WERI-Rb-1 (cell line): Measurements from ENCODE around the gene PDP2.

Source experiments
- DNase-seq: peaks from one replicate; pipeline ENCODE4 v3.0.0-alpha.2; 2020
- H3K27ac ChIP-seq: fragments of 250-450 bp; sonication (Bioruptor Pico); 2 replicates; pipeline ENCODE4 v1.5.1; 2020; ENCODE audit warnings: mild to moderate bottlenecking, moderate library complexity
- H3K27me3 ChIP-seq: fragments of 250-450 bp; sonication (Bioruptor Pico); 2 replicates; pipeline ENCODE4 v1.5.1; 2021; ENCODE audit warnings: mild to moderate bottlenecking, low read depth, moderate library complexity; ENCODE audit not compliant: insufficient read depth, severe bottlenecking
- H3K36me3 ChIP-seq: fragments of 250-450 bp; sonication (Bioruptor Pico); 2 replicates; pipeline ENCODE4 v1.5.1; 2020; ENCODE audit warnings: mild to moderate bottlenecking, moderate library complexity
- H3K4me3 ChIP-seq: 2 replicates; pipeline ENCODE4 v1.5.1; 2011; ENCODE audit warnings: low read depth, mild to moderate bottlenecking, control low read depth, low read length
- H3K9me3 ChIP-seq: fragments of 250-450 bp; sonication (Bioruptor Pico); 2 replicates; pipeline ENCODE4 v1.5.1; 2021; ENCODE audit warnings: mild to moderate bottlenecking, moderate library complexity; ENCODE audit not compliant: severe bottlenecking
- TF ChIP-seq, protein P1 (sequence below): IDR thresholded peaks from 2 replicates; pipeline ENCODE4 v1.5.1; 2011; ENCODE audit warnings: low read depth, mild to moderate bottlenecking, control low read depth, inconsistent platforms, low read length

The PDP2 gene

GRCh38 chr16:66906916-66907836, 26.9 kb downstream of the PDP2 start:
- Histone ChIP-seq H3K36me3 (no peaks in the 10 kb centered on the region), H3K27me3 (no peaks in the 10 kb centered on the region), H3K9me3 (no peaks in the 10 kb centered on the region), H3K27ac (peak overlapping the region; percentile 63), H3K4me3 (no peak overlapping the region)
- peak; percentile 87 for DNase-seq
- TF ChIP-seq, protein P1, sequence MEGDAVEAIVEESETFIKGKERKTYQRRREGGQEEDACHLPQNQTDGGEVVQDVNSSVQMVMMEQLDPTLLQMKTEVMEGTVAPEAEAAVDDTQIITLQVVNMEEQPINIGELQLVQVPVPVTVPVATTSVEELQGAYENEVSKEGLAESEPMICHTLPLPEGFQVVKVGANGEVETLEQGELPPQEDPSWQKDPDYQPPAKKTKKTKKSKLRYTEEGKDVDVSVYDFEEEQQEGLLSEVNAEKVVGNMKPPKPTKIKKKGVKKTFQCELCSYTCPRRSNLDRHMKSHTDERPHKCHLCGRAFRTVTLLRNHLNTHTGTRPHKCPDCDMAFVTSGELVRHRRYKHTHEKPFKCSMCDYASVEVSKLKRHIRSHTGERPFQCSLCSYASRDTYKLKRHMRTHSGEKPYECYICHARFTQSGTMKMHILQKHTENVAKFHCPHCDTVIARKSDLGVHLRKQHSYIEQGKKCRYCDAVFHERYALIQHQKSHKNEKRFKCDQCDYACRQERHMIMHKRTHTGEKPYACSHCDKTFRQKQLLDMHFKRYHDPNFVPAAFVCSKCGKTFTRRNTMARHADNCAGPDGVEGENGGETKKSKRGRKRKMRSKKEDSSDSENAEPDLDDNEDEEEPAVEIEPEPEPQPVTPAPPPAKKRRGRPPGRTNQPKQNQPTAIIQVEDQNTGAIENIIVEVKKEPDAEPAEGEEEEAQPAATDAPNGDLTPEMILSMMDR: no peak

DNA sequence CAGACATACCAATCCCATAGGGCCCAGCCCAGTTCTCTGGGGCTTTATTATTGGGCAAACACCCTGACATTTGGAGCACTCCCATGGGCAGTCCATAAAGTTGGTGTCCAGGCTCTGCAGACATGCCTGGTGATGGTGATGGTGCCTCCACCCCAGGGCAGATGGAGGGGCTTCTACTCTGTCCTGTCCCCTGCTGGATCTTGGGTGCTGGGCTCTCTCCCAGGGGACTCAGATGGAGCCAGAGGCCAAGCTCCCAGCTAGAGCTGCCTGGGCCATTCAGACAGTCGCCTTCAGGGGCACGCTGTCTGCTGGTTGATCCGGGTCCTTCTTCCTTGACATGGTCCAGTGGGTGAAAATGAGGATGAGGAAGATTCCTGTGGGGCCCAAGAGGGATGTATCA, 27.8 kb downstream of the PDP2 start:
- Histone ChIP-seq H3K9me3 (no peaks in the 10 kb centered on the region), H3K27me3 (no peaks in the 10 kb centered on the region), H3K36me3 (no peaks in the 10 kb centered on the region), H3K27ac (no peak overlapping the region), H3K4me3 (no peak overlapping the region)
- DNase-seq: no peak
- TF ChIP-seq, protein P1: no peak

DNA sequence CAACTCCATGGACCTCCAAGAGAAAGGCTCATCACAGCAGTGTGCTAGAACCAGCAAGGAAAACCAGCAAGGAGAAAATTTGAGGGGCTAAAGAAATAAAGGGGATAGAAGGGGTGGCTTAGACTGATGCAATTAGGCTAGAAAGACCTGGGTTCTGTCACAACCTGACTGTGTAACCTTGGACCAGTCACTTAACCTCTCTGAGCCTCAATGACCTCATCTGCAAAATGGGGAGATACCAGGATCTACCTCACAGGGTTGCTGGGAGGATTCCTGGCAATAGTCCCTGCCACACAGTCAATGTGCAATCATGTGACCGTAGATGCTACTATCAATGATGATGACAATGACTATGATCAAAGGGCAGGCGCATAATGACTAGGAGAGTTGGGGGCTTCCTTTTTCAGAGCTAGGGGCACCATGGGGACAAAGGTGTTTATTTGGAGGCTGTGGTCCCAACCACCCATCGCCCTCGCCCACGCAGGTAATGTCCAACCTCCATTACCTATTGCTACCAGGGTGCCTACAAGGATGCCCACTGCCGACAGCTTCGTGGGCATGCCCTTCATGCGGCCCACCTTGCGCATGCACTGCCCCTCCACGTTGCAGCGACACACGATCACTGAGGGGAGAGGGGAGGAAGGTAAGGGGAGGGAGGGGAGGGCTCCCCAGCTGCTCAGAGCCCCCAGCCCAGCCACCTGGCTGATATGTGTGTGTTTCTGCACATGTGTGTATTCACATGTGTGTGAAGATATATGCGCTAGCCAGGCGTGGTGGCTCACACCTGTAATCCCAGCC, 28.6 kb downstream of the PDP2 start:
- TF ChIP-seq, protein P1: no peak
- no peak for DNase-seq

DNA sequence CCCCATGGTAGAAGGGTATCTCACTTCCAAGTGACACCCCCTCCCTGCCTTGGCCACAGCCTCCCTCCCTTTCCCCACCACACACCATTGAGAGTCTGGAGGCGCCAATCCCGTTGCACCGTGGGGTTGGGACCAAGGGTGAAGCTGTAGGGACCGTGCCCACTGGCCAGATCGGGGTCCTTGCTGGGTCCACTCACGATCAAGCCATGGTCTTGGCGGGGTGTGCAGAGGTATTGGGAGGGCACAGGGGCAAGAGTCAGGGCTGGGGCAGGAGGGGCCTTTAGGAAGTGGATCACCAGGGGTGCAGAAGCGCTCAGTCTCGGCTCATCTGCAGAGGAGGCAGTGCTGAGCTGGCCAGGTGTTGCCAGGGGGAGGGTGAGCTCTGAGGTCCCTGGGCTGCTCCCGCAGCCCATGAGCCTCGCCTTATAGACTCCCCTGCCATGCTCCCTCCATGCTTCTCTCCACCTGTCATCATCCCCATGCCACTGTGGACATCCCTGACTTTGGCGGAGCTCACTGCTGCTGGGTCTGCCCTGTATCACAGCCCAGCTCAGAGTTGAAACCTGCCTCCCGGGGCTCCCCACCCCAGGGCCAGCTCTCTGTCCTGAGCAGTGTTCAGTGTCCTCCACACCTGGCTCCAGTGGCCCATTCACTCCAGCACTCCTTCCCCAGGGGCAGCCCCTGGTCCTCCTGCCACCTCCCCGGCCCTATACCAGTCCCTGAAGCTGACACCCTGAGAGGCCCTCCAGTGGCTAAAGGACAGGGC, 30.0 kb downstream of the PDP2 start:
- TF ChIP-seq, protein P1: no peak
- Histone ChIP-seq H3K9me3 (no peaks in the 10 kb centered on the region), H3K27ac (no peak overlapping the region; the same call in 1 of the 2 replicates), H3K4me3 (no peak overlapping the region), H3K27me3 (no peaks in the 10 kb centered on the region), H3K36me3 (no peaks in the 10 kb centered on the region)
- DNase-seq: no peak

More for the DNA sequence above, 28.6 kb downstream of the PDP2 start:
- Histone ChIP-seq H3K4me3 (no peak overlapping the region), H3K27me3 (no peaks in the 10 kb centered on the region), H3K9me3 (no peaks in the 10 kb centered on the region), H3K27ac (no peak overlapping the region), H3K36me3 (no peaks in the 10 kb centered on the region)

DNA sequence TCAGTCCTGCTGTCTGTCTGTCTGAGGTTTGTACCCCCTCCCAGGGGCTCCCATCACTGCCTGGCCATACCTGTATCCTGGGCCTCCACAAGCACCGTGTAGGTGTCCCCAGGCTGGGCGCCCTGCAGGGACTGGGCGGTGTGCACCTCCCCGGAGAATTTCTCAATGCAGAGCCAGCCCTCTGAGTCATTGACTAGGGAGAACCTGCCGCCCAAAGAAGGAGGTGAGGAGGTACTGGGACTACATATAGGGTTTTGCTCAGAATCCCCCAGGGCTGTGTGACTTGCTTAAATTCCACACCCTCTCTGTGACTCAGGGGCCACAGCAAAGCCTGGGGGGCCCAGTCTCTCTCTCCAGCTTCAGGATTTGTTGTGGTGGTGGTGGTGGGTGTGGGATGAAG, 30.8 kb downstream of the PDP2 start:
- Histone ChIP-seq H3K9me3 (no peaks in the 10 kb centered on the region), H3K27ac (no peak overlapping the region), H3K27me3 (no peaks in the 10 kb centered on the region), H3K36me3 (no peaks in the 10 kb centered on the region), H3K4me3 (no peak overlapping the region)
- TF ChIP-seq, protein P1: no peak
- DNase-seq: no peak
